Measurements from ENCODE around the gene RNASE1. TPM values are rescaled to one million over a fixed set of nuclear protein-coding genes. Genes with fewer than 3 reads are reported as not detected.

The RNASE1 gene
- total and polyA plus RNA-seq, 9 of the 15 experiments (the other 6 are each of a cell fraction or from before 2014, with no cell fraction given), result 6.4 to 33.3 (median 13.9) TPM

GRCh38 chr14:20798932-20799331 is 3.7 kb downstream of the RNASE1 start (continued):
- TF ChIP-seq PTTG1 (tag; IDR thresholded peaks at IDR 0.05; ENCODE audit: low read depth), result no peak
- TF ChIP-seq, protein P1, sequence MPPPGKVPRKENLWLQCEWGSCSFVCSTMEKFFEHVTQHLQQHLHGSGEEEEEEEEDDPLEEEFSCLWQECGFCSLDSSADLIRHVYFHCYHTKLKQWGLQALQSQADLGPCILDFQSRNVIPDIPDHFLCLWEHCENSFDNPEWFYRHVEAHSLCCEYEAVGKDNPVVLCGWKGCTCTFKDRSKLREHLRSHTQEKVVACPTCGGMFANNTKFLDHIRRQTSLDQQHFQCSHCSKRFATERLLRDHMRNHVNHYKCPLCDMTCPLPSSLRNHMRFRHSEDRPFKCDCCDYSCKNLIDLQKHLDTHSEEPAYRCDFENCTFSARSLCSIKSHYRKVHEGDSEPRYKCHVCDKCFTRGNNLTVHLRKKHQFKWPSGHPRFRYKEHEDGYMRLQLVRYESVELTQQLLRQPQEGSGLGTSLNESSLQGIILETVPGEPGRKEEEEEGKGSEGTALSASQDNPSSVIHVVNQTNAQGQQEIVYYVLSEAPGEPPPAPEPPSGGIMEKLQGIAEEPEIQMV (tag; conservative IDR thresholded peaks at IDR 0.05; ENCODE audit: low read depth), result no peak
- no peak for TF ChIP-seq TCF3 (CRISPR knock-in tag; IDR thresholded peaks at IDR 0.05)
- TF ChIP-seq, protein P2, sequence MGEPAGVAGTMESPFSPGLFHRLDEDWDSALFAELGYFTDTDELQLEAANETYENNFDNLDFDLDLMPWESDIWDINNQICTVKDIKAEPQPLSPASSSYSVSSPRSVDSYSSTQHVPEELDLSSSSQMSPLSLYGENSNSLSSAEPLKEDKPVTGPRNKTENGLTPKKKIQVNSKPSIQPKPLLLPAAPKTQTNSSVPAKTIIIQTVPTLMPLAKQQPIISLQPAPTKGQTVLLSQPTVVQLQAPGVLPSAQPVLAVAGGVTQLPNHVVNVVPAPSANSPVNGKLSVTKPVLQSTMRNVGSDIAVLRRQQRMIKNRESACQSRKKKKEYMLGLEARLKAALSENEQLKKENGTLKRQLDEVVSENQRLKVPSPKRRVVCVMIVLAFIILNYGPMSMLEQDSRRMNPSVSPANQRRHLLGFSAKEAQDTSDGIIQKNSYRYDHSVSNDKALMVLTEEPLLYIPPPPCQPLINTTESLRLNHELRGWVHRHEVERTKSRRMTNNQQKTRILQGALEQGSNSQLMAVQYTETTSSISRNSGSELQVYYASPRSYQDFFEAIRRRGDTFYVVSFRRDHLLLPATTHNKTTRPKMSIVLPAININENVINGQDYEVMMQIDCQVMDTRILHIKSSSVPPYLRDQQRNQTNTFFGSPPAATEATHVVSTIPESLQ (CRISPR knock-in tag; IDR thresholded peaks at IDR 0.05), result no peak
- TF ChIP-seq, protein P3, sequence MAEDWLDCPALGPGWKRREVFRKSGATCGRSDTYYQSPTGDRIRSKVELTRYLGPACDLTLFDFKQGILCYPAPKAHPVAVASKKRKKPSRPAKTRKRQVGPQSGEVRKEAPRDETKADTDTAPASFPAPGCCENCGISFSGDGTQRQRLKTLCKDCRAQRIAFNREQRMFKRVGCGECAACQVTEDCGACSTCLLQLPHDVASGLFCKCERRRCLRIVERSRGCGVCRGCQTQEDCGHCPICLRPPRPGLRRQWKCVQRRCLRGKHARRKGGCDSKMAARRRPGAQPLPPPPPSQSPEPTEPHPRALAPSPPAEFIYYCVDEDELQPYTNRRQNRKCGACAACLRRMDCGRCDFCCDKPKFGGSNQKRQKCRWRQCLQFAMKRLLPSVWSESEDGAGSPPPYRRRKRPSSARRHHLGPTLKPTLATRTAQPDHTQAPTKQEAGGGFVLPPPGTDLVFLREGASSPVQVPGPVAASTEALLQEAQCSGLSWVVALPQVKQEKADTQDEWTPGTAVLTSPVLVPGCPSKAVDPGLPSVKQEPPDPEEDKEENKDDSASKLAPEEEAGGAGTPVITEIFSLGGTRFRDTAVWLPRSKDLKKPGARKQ (CRISPR knock-in tag; IDR thresholded peaks at IDR 0.05), result no peak
- no peak for TF ChIP-seq FOSL1 (tag; conservative IDR thresholded peaks at IDR 0.05)
- TF ChIP-seq GTF2F1 (IDR thresholded peaks at IDR 0.05; ENCODE audit: low read depth, low read length), result no peak
- TF ChIP-seq MEF2D (tag; conservative IDR thresholded peaks at IDR 0.05; ENCODE audit: low read depth), result no peak
- no peak for TF ChIP-seq GMEB1 (CRISPR knock-in tag; IDR thresholded peaks at IDR 0.05)
- TF ChIP-seq SRSF3 (IDR thresholded peaks at IDR 0.05; ENCODE audit: insufficient read depth, low read length), result no peak
- TF ChIP-seq, protein P4, sequence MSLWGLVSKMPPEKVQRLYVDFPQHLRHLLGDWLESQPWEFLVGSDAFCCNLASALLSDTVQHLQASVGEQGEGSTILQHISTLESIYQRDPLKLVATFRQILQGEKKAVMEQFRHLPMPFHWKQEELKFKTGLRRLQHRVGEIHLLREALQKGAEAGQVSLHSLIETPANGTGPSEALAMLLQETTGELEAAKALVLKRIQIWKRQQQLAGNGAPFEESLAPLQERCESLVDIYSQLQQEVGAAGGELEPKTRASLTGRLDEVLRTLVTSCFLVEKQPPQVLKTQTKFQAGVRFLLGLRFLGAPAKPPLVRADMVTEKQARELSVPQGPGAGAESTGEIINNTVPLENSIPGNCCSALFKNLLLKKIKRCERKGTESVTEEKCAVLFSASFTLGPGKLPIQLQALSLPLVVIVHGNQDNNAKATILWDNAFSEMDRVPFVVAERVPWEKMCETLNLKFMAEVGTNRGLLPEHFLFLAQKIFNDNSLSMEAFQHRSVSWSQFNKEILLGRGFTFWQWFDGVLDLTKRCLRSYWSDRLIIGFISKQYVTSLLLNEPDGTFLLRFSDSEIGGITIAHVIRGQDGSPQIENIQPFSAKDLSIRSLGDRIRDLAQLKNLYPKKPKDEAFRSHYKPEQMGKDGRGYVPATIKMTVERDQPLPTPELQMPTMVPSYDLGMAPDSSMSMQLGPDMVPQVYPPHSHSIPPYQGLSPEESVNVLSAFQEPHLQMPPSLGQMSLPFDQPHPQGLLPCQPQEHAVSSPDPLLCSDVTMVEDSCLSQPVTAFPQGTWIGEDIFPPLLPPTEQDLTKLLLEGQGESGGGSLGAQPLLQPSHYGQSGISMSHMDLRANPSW (CRISPR knock-in tag; IDR thresholded peaks at IDR 0.05), result no peak
- TF ChIP-seq ERF (CRISPR knock-in tag; IDR thresholded peaks at IDR 0.05), result no peak
- no peak for TF ChIP-seq RBFOX2 (IDR thresholded peaks at IDR 0.05; ENCODE audit: low read depth, low read length)
- TF ChIP-seq HMG20B (CRISPR knock-in tag; IDR thresholded peaks at IDR 0.05), result no peak
- no peak for TF ChIP-seq SLC30A9 (CRISPR knock-in tag; IDR thresholded peaks at IDR 0.05)
- TF ChIP-seq, protein P5, sequence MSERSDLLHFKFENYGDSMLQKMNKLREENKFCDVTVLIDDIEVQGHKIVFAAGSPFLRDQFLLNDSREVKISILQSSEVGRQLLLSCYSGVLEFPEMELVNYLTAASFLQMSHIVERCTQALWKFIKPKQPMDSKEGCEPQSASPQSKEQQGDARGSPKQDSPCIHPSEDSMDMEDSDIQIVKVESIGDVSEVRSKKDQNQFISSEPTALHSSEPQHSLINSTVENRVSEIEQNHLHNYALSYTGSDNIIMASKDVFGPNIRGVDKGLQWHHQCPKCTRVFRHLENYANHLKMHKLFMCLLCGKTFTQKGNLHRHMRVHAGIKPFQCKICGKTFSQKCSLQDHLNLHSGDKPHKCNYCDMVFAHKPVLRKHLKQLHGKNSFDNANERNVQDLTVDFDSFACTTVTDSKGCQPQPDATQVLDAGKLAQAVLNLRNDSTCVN (CRISPR knock-in tag; IDR thresholded peaks at IDR 0.05), result no peak
- TF ChIP-seq YBX1 (IDR thresholded peaks at IDR 0.05), result no peak
- no peak for TF ChIP-seq CBFB (CRISPR knock-in tag; IDR thresholded peaks at IDR 0.05)
- TF ChIP-seq SMARCA4 (IDR thresholded peaks at IDR 0.05), result no peak

Data from K562 (cell line).